ENCODE results near the gene NOC4L. TPM values are rescaled to one million over a fixed set of nuclear protein-coding genes. Genes with fewer than 3 reads are reported as not detected.

NOC4L gene
- total RNA-seq, 3 donors from 2014 or later (not counting 1 experiment from before 2014, with no cell fraction given): 21.0 to 30.2 (median 21.7) TPM

DNA sequence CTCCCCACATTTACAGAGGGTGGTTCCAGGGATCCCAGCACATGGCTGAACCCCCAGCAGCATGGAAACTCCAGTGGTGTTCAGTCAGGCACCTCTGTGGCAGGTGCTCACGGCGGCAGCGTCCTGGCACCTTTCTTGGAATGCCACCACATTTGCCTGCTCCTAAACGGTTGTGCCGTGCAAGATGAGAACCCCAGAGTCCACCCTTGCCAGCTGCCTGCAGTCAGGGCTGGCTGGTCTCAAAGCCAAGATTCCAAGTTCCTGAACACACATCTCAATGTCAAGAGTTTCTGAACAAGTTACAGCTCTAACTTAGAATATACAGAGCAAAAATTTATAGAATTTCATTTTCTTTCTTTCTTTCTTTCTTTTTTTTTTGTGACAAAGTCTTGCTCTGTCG lies 38.8 kb upstream of the NOC4L start:
- Histone ChIP-seq H3K27me3 (ENCODE audit: control insufficient read depth, insufficient read depth, low read length) (no peaks in the 10 kb centered on the region), H3K9me3 (ENCODE audit: control insufficient read depth, insufficient read depth, low read length) (no peaks in the 10 kb centered on the region), H3K4me1 (ENCODE audit: control insufficient read depth, insufficient read depth, low read length) (no peaks in the 10 kb centered on the region), H3K36me3 (ENCODE audit: control insufficient read depth, insufficient read depth, low read length) (peaks cover 16% of the 10 kb centered on the region), H3K27ac (ENCODE audit: low read length) (no peak overlapping the region), H3K4me3 (ENCODE audit: low read length) (no peak overlapping the region)
- ATAC-seq (no peak), DNase-seq (no peak)
- TF ChIP-seq, protein P1, sequence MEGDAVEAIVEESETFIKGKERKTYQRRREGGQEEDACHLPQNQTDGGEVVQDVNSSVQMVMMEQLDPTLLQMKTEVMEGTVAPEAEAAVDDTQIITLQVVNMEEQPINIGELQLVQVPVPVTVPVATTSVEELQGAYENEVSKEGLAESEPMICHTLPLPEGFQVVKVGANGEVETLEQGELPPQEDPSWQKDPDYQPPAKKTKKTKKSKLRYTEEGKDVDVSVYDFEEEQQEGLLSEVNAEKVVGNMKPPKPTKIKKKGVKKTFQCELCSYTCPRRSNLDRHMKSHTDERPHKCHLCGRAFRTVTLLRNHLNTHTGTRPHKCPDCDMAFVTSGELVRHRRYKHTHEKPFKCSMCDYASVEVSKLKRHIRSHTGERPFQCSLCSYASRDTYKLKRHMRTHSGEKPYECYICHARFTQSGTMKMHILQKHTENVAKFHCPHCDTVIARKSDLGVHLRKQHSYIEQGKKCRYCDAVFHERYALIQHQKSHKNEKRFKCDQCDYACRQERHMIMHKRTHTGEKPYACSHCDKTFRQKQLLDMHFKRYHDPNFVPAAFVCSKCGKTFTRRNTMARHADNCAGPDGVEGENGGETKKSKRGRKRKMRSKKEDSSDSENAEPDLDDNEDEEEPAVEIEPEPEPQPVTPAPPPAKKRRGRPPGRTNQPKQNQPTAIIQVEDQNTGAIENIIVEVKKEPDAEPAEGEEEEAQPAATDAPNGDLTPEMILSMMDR (IDR thresholded peaks at IDR 0.05): no peak
- Mint-ChIP-seq H3K36me3 (no peaks in the 10 kb centered on the region), H3K4me1 (no peaks in the 10 kb centered on the region), H3K27ac (no peak overlapping the region), H3K27me3 (ENCODE audit: low read depth in 2 of 2) (no peaks in the 10 kb centered on the region), H3K4me3 (no peak overlapping the region), H3K9me3 (no peaks in the 10 kb centered on the region)
- WGBS (ENCODE audit: insufficient coverage): 95% methylated on average over 6 of the region's 6 CpGs
- intact Hi-C loops (cut with micrococcal nuclease): no loop called here

DNA sequence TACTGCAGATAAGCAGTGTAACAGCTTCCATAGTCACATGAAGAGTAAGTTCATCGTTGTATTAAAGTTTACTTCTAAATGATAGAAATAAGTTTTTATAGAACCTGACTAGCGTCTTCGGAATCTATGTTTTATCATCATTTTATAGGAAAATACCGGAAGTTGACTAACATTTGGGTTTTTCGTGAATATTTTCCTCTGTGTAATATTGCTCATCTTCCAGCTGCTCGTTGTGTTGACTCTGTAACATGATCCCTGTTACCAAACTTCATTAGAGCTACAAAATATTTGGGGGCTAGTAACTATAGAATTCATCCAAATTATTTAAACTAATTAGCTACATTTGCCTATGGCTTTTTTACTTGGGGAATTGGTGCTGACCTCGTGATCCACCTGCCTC lies 37.3 kb upstream of the NOC4L start:
- ATAC-seq (no peak), DNase-seq (no peak)
- no peak overlapping the region for H3K4me3 ChIP-seq (ENCODE audit: low read length)
- no peak overlapping the region for H3K27ac Mint-ChIP-seq
- H3K27ac ChIP-seq (ENCODE audit: low read length): no peak overlapping the region
- no peaks in the 10 kb centered on the region for H3K4me1 Mint-ChIP-seq
- H3K9me3 Mint-ChIP-seq: no peaks in the 10 kb centered on the region
- H3K27me3 ChIP-seq (ENCODE audit: control insufficient read depth, insufficient read depth, low read length): no peaks in the 10 kb centered on the region
- H3K4me1 ChIP-seq (ENCODE audit: control insufficient read depth, insufficient read depth, low read length): no peaks in the 10 kb centered on the region
- TF ChIP-seq, protein P1 (IDR thresholded peaks at IDR 0.05): no peak
- H3K9me3 ChIP-seq (ENCODE audit: control insufficient read depth, insufficient read depth, low read length): no peaks in the 10 kb centered on the region
- peaks cover 22% of the 10 kb centered on the region for H3K36me3 ChIP-seq (ENCODE audit: control insufficient read depth, insufficient read depth, low read length)
- no peaks in the 10 kb centered on the region for H3K36me3 Mint-ChIP-seq
- H3K27me3 Mint-ChIP-seq (ENCODE audit: low read depth in 2 of 2): no peaks in the 10 kb centered on the region
- H3K4me3 Mint-ChIP-seq: no peak overlapping the region
- WGBS (ENCODE audit: insufficient coverage): over 99% methylated on average over 7 of the region's 7 CpGs
- intact Hi-C loops (cut with micrococcal nuclease): no loop called here

DNA sequence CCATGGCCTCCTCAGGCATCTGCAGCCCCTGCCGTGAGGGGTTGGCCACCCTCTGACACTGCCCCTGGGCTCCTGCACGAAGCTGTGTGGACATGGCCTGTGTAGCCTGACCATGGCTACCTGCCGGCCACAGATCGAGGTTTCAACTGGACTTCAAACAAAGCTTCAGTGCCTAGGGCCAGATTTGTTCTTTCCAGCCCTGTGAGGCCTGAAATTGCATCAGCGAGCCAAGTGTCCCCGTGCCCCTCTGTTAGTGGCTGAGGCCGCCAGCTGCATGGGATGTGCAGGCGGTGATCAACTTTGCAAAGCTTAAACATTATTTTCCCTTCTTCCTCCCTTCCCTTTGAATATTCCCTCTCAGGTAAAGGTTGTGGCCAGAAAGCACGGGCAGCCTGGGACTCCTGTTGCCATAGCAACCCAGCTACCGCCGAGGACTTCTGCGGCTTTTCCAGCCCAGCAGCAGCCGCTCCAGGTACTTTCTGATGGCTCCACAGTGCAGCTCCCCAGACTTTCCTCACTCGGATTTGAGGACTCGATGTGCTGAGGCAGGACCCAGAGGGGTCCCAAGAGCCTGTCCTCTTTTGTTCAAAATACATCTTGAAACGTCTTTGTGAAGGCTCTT lies 35.9 kb upstream of the NOC4L start:
- H3K27ac ChIP-seq (ENCODE audit: low read length): no peak overlapping the region
- H3K36me3 ChIP-seq (ENCODE audit: control insufficient read depth, insufficient read depth, low read length): peaks cover 22% of the 10 kb centered on the region
- DNase-seq (no peak), ATAC-seq (no peak)
- H3K4me3 ChIP-seq (ENCODE audit: low read length): no peak overlapping the region
- intact Hi-C loops (cut with micrococcal nuclease): no loop called here
- H3K4me1 ChIP-seq (ENCODE audit: control insufficient read depth, insufficient read depth, low read length): no peaks in the 10 kb centered on the region
- Mint-ChIP-seq H3K27ac (no peak overlapping the region), H3K4me3 (no peak overlapping the region), H3K4me1 (no peaks in the 10 kb centered on the region), H3K27me3 (ENCODE audit: low read depth in 2 of 2) (no peaks in the 10 kb centered on the region), H3K9me3 (no peaks in the 10 kb centered on the region), H3K36me3 (no peaks in the 10 kb centered on the region)
- no peaks in the 10 kb centered on the region for H3K9me3 ChIP-seq (ENCODE audit: control insufficient read depth, insufficient read depth, low read length)
- WGBS (ENCODE audit: insufficient coverage): 97% methylated on average over 16 of the region's 16 CpGs
- no peaks in the 10 kb centered on the region for H3K27me3 ChIP-seq (ENCODE audit: control insufficient read depth, insufficient read depth, low read length)
- TF ChIP-seq, protein P1 (IDR thresholded peaks at IDR 0.05): no peak

DNA sequence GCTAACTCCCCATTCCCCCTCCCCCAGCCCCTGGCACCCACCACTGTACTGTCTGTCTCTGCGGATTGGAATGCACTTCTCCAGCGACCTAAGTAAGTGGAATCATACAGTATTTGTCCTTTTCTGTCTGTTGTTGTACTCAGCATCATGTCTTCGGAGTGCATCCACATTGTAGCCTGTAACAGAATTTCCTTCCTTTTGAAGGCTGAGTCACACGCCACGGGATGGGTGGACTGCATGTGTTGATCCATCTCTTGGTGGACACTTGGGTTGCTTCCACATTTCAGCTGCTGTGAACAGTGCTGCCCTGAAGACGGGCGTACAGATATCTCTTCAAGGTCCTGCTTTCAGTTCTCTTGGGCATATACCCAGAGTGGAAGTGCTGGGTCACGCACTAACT lies 34.5 kb upstream of the NOC4L start:
- TF ChIP-seq, protein P1 (IDR thresholded peaks at IDR 0.05): no peak
- H3K36me3 Mint-ChIP-seq: no peaks in the 10 kb centered on the region
- ATAC-seq (no peak), DNase-seq (no peak)
- intact Hi-C loops (cut with micrococcal nuclease): no loop called here
- WGBS (ENCODE audit: insufficient coverage): 95% methylated on average over 8 of the region's 8 CpGs
- Histone ChIP-seq H3K27me3 (ENCODE audit: control insufficient read depth, insufficient read depth, low read length) (no peaks in the 10 kb centered on the region), H3K27ac (ENCODE audit: low read length) (no peak overlapping the region), H3K4me1 (ENCODE audit: control insufficient read depth, insufficient read depth, low read length) (no peaks in the 10 kb centered on the region), H3K36me3 (ENCODE audit: control insufficient read depth, insufficient read depth, low read length) (peaks cover 23% of the 10 kb centered on the region), H3K9me3 (ENCODE audit: control insufficient read depth, insufficient read depth, low read length) (no peaks in the 10 kb centered on the region), H3K4me3 (ENCODE audit: low read length) (no peak overlapping the region)
- no peak overlapping the region for H3K27ac Mint-ChIP-seq
- H3K4me1 Mint-ChIP-seq: peaks cover 0 to 3% of the 10 kb centered on the region in 2 donors
- no peak overlapping the region for H3K4me3 Mint-ChIP-seq
- no peaks in the 10 kb centered on the region for H3K27me3 Mint-ChIP-seq (ENCODE audit: low read depth in 2 of 2)
- H3K9me3 Mint-ChIP-seq: no peaks in the 10 kb centered on the region
